Ishikawa (cell line): ENCODE measurements around the gene PUS3.

Experiments used
- CEBPB ChIP-seq: IDR thresholded peaks from 2 replicates; pipeline ENCODE4 v1.6.1; 2012
- CREB1 ChIP-seq: IDR thresholded peaks from 2 replicates; pipeline ENCODE4 v1.6.1; 2012; ENCODE audit warnings: low read depth
- EGR1 ChIP-seq: IDR thresholded peaks from 2 replicates; pipeline ENCODE4 v1.6.1; 2012
- EP300 ChIP-seq: IDR thresholded peaks from 2 replicates; pipeline ENCODE4 v1.6.1; 2012; ENCODE audit warnings: borderline replicate concordance
- FOXM1 ChIP-seq: IDR thresholded peaks from 2 replicates; pipeline ENCODE4 v1.6.1; 2012; ENCODE audit warnings: low read depth, borderline replicate concordance
- MAX ChIP-seq: IDR thresholded peaks from 2 replicates; pipeline ENCODE4 v1.6.1; 2012
- NFIC ChIP-seq: IDR thresholded peaks from 2 replicates; pipeline ENCODE4 v1.6.1; 2012
- RAD21 ChIP-seq: IDR thresholded peaks from 2 replicates; pipeline ENCODE4 v1.6.1; 2012; ENCODE audit warnings: low read depth
- REST ChIP-seq: IDR thresholded peaks from 2 replicates; pipeline ENCODE4 v1.6.1; 2012; ENCODE audit warnings: low read depth, mild to moderate bottlenecking
- TAF1 ChIP-seq: IDR thresholded peaks from 2 replicates; pipeline ENCODE4 v1.6.1; 2012; ENCODE audit warnings: low read depth, mild to moderate bottlenecking
- TCF12 ChIP-seq: IDR thresholded peaks from 2 replicates; pipeline ENCODE4 v1.6.1; 2012; ENCODE audit warnings: low read depth
- TEAD4 ChIP-seq: IDR thresholded peaks from 2 replicates; pipeline ENCODE4 v1.6.1; 2012
- YY1 ChIP-seq: IDR thresholded peaks from 2 replicates; pipeline ENCODE4 v1.6.1; 2012; ENCODE audit warnings: low read depth
- ZBTB7A ChIP-seq: IDR thresholded peaks from 2 replicates; pipeline ENCODE4 v1.6.1; 2012; ENCODE audit warnings: low read depth
- TF ChIP-seq, protein P1 (sequence below): IDR thresholded peaks from 2 replicates; pipeline ENCODE4 v1.6.1; 2012

Gene PUS3

GRCh38 chr11:125918140-125918840 is 15.3 kb upstream of the PUS3 start:
- TF ChIP-seq NFIC (no peak), RAD21 (no peak), CREB1 (no peak), ZBTB7A (no peak), TAF1 (no peak), YY1 (no peak), EP300 (no peak), MAX (no peak), TCF12 (no peak), CEBPB (no peak), FOXM1 (no peak), REST (no peak), TEAD4 (no peak), EGR1 (no peak)
- TF ChIP-seq, protein P1, sequence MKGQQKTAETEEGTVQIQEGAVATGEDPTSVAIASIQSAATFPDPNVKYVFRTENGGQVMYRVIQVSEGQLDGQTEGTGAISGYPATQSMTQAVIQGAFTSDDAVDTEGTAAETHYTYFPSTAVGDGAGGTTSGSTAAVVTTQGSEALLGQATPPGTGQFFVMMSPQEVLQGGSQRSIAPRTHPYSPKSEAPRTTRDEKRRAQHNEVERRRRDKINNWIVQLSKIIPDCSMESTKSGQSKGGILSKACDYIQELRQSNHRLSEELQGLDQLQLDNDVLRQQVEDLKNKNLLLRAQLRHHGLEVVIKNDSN, result no peak

- TF ChIP-seq, protein P1, result no peak
- TF ChIP-seq MAX, result no peak
- no peak for TF ChIP-seq YY1
- TF ChIP-seq REST, result no peak
- TF ChIP-seq CEBPB, result no peak
- TF ChIP-seq TEAD4, result no peak
- no peak for TF ChIP-seq TAF1
- TF ChIP-seq FOXM1, result no peak
- TF ChIP-seq ZBTB7A, result no peak
- TF ChIP-seq RAD21, result no peak
- TF ChIP-seq TCF12, result no peak
- no peak for TF ChIP-seq EP300
- TF ChIP-seq NFIC, result no peak
- TF ChIP-seq EGR1, result no peak
- no peak for TF ChIP-seq CREB1
Measured at GRCh38 chr11:125916683-125917347, 13.8 kb upstream of the PUS3 start.

DNA sequence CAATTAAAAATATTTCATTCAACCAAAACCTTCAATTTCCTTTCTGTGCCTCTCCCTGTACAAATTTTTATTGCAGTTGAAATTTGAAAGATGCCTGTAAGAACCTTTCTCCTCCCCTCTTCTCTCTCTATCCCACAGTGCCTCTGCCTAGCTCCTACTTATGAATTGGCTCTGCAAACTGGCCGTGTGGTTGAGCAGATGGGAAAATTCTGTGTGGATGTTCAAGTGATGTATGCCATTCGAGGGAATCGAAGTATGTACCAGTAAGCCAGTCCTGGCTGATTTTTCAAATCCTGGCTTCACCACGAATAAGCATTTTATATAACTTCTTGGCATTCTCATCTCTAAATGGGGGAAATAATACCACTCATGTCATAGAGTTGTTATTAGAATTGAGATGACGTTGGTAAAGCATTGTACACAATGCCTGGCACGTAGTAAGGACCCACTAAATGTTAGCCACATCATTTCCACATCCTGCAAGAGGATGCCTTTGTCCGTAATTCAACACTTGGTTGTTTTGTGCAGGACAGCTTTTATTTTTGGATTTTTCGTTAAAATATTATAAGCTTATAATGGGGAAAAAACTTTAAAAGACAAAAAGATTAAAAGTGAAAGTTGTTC is 7.3 kb upstream of the PUS3 start:
- TF ChIP-seq TAF1, result no peak
- no peak for TF ChIP-seq REST
- no peak for TF ChIP-seq TCF12
- TF ChIP-seq NFIC, result no peak
- TF ChIP-seq ZBTB7A, result no peak
- TF ChIP-seq, protein P1, result no peak
- TF ChIP-seq EP300, result no peak
- TF ChIP-seq YY1, result no peak

DNA sequence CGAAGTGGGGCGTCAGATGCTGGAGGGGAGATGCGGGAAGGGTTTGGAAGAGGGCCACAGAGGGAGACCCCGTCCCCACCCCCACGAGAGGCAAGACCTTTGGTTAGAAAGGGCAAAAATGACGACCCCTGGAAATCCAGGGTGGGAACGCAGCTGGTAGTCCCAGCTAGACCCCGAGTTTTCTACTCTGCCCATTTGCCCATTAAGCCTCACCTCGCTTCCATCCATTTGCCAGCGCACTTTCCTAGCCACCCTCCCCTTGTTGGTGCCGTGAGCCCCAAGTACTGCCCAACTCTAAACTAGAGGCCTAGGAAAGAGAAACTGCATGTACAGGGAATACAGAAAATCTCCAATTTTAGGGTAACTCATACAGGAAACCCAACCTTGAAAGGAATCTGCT is 1.7 kb upstream of the PUS3 start:
- no peak for TF ChIP-seq TAF1
- TF ChIP-seq EGR1, result no peak
- no peak for TF ChIP-seq CEBPB
- TF ChIP-seq FOXM1, result no peak
- no peak for TF ChIP-seq CREB1
- TF ChIP-seq TEAD4, result no peak
- TF ChIP-seq TCF12, result no peak
- no peak for TF ChIP-seq REST
- no peak for TF ChIP-seq EP300
